ENCODE measurements around the gene DNM2. TPM values are rescaled to one million over a fixed set of nuclear protein-coding genes. Genes with fewer than 3 reads are reported as not detected.

The DNM2 gene
- total RNA-seq, 4 donors from 2014 or later, result 182 to 245 (median 218) TPM

DNA sequence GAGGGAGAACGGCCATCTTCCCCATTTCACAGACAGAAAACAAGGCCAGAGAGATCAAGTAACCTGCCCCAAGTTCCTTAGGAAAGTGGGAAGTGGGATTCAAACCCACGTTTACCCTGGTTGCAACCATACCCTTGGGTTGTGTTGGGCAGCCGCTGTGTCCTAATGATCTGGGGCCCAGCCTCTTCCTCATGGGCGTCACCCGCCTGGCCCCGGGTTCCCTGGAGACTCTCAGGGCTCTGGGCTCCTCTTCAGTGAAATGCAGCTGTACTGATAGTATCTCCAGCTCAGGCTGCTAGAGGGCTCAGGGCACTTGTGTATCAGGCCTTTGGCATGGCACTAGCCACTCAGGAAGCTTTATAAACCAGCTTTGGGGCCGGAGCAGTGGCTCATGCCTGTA is 108.4 kb downstream of the DNM2 start:
- H3K4me3 ChIP-seq (ENCODE audit: low read depth, poor library complexity, severe bottlenecking), result no peak overlapping the region
- 82 to 87% methylated on average over 7 of the region's 7 CpGs for WGBS, 2 donors
- intact Hi-C loops (cut with DNase I; ENCODE audit: low total_unique reads), result no loop called here
- no peak for DNase-seq (ENCODE audit: low spot score in 2 of 2)
- TF ChIP-seq POLR2A (IDR thresholded peaks at IDR 0.05), result no peak
- TF ChIP-seq, protein P1, sequence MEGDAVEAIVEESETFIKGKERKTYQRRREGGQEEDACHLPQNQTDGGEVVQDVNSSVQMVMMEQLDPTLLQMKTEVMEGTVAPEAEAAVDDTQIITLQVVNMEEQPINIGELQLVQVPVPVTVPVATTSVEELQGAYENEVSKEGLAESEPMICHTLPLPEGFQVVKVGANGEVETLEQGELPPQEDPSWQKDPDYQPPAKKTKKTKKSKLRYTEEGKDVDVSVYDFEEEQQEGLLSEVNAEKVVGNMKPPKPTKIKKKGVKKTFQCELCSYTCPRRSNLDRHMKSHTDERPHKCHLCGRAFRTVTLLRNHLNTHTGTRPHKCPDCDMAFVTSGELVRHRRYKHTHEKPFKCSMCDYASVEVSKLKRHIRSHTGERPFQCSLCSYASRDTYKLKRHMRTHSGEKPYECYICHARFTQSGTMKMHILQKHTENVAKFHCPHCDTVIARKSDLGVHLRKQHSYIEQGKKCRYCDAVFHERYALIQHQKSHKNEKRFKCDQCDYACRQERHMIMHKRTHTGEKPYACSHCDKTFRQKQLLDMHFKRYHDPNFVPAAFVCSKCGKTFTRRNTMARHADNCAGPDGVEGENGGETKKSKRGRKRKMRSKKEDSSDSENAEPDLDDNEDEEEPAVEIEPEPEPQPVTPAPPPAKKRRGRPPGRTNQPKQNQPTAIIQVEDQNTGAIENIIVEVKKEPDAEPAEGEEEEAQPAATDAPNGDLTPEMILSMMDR (IDR thresholded peaks at IDR 0.05), result no peak

DNA sequence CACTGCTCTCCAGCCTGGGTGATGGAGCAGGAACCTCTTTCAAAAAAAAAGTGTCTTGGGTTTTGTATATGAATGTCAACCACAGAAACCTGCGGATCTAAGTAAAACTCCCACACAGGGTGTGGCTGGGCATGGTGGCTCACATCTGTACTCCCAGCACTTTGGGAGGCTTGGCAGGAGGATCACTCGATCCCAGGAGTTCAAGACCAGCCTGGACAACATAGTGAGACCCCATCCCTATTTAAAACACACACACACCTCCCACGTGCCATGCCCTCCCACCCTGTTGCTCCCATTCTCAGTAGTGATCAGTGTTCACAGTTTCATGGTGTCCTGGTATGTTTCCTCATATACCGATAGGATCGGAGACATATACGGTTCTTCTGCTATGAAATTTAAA is 109.0 kb downstream of the DNM2 start:
- intact Hi-C loops (cut with DNase I; ENCODE audit: low total_unique reads), result no loop called here
- no peak for DNase-seq (ENCODE audit: low spot score in 2 of 2)
- WGBS, 2 donors, result 81 to 90% methylated on average over 6 of the region's 6 CpGs
- H3K4me3 ChIP-seq (ENCODE audit: low read depth, poor library complexity, severe bottlenecking), result no peak overlapping the region
- TF ChIP-seq, protein P1 (IDR thresholded peaks at IDR 0.05), result no peak
- no peak for TF ChIP-seq POLR2A (IDR thresholded peaks at IDR 0.05)

DNA sequence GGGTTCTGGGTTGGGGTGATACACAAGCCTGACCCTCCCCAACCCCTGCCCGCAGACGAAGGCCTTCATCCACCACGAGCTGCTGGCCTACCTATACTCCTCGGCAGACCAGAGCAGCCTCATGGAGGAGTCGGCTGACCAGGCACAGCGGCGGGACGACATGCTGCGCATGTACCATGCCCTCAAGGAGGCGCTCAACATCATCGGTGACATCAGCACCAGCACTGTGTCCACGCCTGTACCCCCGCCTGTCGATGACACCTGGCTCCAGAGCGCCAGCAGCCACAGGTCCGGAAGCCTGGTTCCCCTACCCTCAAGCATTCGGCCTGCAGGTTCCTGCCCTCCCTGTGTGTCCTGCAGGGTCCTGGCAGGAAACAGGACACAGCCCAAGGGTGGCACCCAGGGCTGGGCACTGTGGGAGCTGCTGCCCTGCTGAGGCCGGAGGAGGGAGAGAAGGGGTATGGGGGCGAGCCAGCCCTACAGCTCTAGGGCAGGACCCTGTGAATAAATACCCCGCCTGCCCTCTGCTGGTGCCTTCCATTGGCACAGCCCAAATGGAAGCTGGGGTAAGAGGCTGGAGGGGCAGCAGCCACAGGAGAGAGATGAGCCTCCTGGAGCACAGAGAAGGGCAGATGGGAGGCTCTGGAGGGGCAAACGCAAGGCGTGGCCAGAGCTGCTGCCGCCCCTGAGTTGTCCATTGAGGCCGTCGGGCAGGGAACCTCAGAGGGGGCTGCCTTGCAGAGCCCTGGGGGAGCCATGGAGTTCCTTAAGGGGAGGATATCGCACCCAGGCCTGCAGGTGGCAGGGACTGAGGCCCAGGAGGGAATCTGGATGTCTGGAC is 111.3 kb downstream of the DNM2 start:
- intact Hi-C loops (cut with DNase I; ENCODE audit: low total_unique reads), result no loop called here
- WGBS, 2 donors, result 90% methylated on average over 25 to 26 of the region's 26 CpGs
- no peak overlapping the region for H3K4me3 ChIP-seq (ENCODE audit: low read depth, poor library complexity, severe bottlenecking)
- TF ChIP-seq, protein P1 (IDR thresholded peaks at IDR 0.05), result no peak
- TF ChIP-seq POLR2A (IDR thresholded peaks at IDR 0.05), result no peak
- no peak for DNase-seq (ENCODE audit: low spot score in 2 of 2)

DNA sequence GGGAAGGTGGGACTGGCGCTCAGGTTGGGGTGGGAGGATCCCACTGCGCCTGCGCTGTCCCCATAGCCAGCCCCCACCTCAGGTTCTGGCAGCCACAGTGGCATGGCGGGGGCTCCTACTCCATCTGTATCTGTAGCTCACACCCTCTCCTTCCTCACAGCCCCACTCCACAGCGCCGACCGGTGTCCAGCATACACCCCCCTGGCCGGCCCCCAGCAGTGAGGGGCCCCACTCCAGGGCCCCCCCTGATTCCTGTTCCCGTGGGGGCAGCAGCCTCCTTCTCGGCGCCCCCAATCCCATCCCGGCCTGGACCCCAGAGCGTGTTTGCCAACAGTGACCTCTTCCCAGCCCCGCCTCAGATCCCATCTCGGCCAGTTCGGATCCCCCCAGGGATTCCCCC is 112.1 kb downstream of the DNM2 start:
- no peak for DNase-seq (ENCODE audit: low spot score in 2 of 2)
- no peak for TF ChIP-seq POLR2A (IDR thresholded peaks at IDR 0.05)
- TF ChIP-seq, protein P1 (IDR thresholded peaks at IDR 0.05), result no peak
- intact Hi-C loops (cut with DNase I; ENCODE audit: low total_unique reads), result no loop called here
- no peak overlapping the region for H3K4me3 ChIP-seq (ENCODE audit: low read depth, poor library complexity, severe bottlenecking)
- 87 to 88% methylated on average over 7 to 15 of the region's 16 CpGs for WGBS, 2 donors

DNA sequence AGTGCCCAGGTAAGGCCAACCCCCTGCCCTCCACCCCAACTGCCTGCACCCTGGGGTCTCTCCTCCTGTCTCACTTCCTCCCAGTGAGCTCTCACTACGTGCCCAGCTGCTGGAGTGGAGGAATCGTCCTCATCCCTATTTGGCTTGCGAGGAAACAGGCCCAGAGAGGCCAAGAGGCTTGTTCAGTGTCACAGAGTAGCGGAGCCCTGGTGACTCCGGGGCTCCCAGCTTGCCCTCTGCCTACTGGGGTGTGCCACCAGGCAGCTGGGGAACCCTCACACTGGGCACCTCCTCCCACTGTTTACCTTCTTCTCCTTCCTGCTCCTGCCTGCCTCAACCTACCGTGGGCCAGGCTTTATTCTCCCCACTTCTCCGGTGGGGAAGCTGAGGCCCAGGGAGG is 112.5 kb downstream of the DNM2 start:
- no peak for DNase-seq (ENCODE audit: low spot score in 2 of 2)
- intact Hi-C loops (cut with DNase I; ENCODE audit: low total_unique reads), result no loop called here
- TF ChIP-seq POLR2A (IDR thresholded peaks at IDR 0.05), result no peak
- TF ChIP-seq, protein P1 (IDR thresholded peaks at IDR 0.05), result no peak
- H3K4me3 ChIP-seq (ENCODE audit: low read depth, poor library complexity, severe bottlenecking), result no peak overlapping the region
- WGBS, 2 donors, result 88% methylated on average over 7 of the region's 7 CpGs

All from lower leg skin (tissue), 4 donors.